ENCODE results near the gene CPSF7.
"Not testable (repeated sequence)": the region's sequence is repeated elsewhere in the genome, so short reads cannot be mapped to it uniquely, and the experiment has no call there.

CPSF7 gene

DNA sequence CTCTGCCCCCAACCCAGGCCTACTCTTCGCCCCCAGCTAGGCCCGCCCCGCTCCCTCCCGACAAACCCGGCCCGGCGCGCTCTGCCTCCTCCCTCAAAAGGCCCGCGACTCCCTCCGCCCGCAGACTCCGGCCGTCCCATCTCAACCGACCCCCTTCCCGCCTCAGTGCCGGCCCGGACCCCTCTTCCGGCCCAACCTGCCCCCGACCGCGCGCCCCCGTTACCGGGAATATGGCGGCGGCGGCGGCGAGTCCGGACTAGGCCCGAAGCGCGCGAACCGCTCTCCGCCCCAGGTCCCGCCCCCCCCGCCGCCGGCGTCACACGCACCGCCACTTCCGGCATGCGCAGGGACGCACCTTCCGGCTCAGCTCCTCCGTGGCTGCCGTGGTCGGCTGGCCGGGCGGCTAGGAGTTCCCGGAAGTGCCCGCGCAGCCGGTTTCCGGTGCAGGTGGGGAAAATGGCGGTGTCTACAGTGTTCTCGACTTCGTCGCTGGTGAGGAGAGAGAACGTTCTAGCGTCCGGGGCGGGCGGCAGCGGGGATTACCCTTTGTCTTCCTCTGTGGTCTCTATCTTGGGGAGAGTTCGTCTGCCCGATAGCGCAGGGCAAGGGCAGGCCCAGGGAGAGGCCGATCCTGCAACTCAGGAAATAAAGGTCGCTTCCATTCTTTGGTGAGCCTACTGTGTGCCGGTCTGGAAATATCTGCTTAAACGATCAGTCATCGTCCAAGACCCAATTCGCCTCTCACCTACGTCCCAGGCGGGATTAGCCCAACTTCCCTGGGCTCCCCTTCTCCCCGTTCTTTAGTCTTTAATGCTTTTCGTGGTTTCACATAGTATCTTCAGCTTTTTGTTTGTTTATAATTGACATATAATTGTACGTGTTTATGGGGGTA, at the start of gene CPSF7, which contains the start of gene SDHAF2:
Gene CPSF7 (minus strand): TSS at position 285 of the 892 bp plus-strand sequence. CDS start 740 bp downstream, outside the sequence.
Gene SDHAF2 (plus strand): TSS at position 434 of the 892 bp plus-strand sequence. CDS start 23 bp downstream, at position 457.
- peak; percentile 94 to 98 (median 96) for DNase-seq (ENCODE audit: low read depth in 4 of 4, low spot score in 1 of 4)

- DNase-seq (ENCODE audit: low read depth in 4 of 4, low spot score in 1 of 4) = peak; percentile 4 to 44 (median 33)
Measured at GRCh38 chr11:61477727-61478148, 48.0 kb upstream of the CPSF7 start.

GRCh38 chr11:61477126-61477525, 47.4 kb upstream of the CPSF7 start:
- no peak for DNase-seq (ENCODE audit: low read depth in 4 of 4, low spot score in 1 of 4)

- no peak for DNase-seq (ENCODE audit: low read depth in 4 of 4, low spot score in 1 of 4)
Measured at GRCh38 chr11:61476371-61476770, 46.6 kb upstream of the CPSF7 start.

DNA sequence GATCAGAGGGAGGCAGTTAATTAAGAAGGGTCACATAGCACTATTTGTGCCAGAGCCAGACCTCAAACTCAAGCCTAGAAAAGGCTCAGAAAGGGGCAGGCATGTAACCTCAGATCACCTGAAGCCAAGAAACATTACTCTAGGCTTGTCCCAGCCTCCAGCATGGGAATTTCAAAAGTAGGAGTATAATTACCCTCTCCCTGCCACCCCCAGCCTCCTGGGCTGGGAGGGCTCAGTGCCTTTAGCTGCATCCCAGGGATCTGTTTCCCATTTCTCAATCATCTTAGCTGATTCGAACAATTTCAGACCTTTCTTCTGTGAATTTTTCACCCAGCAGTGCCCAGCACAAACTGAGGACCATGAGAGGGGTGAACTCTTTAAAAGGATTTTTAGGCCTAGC, 45.7 kb upstream of the CPSF7 start:
- no peak for DNase-seq (ENCODE audit: low read depth in 4 of 4, low spot score in 1 of 4)

- no peak for DNase-seq (ENCODE audit: low read depth in 4 of 4, low spot score in 1 of 4)
Measured at GRCh38 chr11:61474013-61474643, 44.4 kb upstream of the CPSF7 start.

DNA sequence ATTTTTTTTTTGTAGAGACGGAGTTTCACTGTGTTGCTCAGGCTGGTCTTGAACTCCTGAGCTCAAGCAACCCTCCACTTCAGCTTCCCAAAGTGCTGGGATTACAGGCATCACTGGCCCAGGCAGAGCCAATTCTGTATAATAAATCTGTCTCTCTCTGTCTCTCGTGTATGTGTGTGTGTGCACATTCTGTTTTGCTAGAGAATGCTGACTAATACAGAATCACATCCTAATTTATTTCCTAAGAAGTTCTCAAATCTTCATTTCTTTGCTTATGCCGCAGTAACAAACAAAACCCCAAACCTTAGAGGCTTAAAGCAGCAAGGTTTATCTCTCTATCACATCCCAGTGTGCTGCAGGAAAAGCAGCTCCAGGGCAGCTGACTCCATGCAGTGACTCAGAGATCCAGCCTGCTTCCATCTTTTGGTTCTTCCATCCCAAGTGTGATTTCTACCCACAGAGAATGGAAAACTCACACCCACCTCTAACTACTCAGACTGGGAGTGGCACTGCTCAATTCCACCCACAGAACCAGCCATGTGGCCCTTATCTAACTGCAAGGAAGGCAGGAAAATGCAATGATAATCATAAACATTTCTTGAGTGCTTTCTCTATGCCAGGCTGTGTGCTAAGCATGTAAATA, 43.7 kb upstream of the CPSF7 start:
- DNase-seq (ENCODE audit: low read depth in 4 of 4, low spot score in 1 of 4) = no peak

DNA sequence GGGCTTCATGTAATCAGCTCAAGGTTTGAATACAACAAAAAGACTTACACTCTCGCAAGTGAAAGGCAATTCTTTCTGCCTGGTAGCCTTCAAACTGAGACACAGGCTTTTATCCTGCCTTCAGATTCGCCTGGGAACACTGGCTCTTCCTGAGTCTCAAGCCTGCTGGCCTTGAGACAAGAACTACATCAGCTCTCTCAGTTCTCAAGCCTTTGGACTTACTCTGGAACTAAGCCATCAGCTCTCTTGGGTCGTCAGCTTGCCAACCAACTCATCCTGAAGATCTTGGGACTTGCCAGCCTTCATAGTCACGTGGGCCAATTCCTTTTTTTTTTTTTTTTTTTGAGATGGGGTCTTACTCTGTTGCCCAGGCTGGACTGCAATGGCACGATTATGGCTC, 43.1 kb upstream of the CPSF7 start:
- no peak for DNase-seq (ENCODE audit: low read depth in 4 of 4, low spot score in 1 of 4)

DNA sequence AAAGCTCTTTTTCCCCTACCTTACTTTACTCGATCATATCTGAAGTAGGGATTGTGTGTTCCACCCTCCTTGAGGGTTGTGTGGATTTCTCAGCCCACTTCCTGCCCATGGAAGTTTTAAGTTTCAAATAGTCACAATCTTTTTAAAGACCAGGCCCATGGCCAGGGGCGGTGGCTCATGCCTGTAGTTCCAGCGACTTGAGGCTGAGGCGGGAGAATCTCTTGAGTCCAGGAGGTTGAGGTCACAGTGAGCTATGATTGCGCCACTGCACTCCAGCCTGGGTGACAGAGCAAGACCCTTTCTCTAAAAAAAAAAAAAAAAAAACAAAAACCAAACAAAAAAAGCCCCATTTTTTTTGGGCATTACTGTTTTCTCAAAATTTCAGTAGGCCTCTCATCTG, 42.5 kb upstream of the CPSF7 start:
- DNase-seq (ENCODE audit: low read depth in 4 of 4, low spot score in 1 of 4) = no peak

DNA sequence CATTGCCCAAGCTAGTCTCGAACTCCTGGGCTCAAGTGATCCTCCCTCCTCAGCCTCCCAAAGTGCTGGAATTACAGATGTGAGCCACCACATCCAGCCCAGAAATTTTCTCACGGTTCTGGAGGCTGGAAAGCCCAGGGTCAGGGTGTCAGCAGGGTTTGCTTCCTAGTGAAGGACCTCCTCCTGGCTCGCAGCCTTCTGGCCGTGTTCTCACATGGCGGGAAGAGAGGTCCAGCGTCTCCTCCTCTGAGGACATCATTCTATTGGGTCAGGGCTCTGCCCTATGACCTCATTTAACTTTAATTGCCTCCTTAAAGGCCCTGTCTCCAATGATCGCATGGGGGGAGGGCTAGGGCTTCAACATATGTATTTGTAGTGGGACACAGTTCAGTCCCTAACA, 38.2 kb upstream of the CPSF7 start:
- DNase-seq (ENCODE audit: low read depth in 4 of 4, low spot score in 1 of 4) = no peak

DNA sequence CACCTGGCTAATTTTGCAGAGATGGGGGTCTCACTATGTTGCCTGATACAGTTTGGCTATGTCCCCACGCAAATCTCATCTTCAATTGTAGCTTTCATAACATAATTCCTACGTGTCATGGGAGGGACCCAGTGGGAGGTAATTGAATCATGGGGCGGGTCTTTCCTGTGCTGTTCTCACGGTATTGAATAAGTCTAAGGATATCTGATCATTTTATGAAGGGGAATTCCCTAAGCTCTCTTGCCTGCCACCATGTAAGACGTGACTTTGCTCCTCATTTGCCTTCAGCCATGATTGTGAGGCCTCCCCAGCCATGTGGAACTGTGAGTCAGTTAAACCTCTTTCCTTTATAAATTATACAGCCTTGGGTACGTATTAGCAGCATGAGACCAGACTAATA, 37.8 kb upstream of the CPSF7 start:
- not testable (repeated sequence) for DNase-seq (ENCODE audit: low read depth in 4 of 4, low spot score in 1 of 4)

DNA sequence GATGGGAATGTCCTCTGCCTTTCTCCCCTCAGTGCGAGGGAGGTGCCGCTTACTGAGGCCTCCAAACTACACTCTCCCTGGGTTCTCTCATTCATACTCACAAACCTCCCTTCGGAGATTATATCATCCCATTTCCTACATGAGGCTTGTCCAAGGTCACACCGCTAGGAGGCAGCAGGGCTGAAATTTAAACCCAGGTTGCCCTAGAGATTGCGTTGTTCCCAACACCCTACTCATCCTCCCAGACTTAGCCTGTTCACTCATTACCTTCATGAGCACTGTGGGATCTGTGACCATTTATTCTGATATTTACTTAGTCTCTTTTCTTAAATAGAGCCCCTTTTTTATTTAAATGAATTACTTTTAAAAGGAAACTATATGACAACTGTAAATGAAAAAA, 31.2 kb upstream of the CPSF7 start:
- no peak for DNase-seq (ENCODE audit: low read depth in 4 of 4, low spot score in 1 of 4)

DNA sequence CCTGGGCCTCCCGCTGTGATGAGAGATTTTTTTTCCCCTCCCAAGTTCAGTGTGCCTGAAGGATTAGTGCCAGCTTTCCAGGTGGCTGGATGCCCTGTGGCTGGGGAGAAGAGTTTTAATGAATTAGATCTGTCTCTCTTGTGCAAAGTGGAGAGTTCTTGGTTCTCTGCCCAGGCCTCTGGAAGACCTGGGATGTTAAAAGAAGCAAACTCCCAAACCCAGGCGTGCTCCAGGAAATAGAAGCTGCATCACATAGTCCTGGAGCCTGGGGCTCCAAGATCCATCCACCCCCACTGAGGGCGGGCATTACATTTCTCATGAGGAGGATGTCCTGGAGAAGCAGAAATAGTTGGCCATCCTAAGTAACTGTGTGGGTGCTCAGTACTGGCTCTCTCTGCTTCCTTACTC, 30.7 kb upstream of the CPSF7 start:
- no peak for DNase-seq (ENCODE audit: low read depth in 4 of 4, low spot score in 1 of 4)

GRCh38 chr11:61454520-61454919, 24.7 kb upstream of the CPSF7 start:
- DNase-seq (ENCODE audit: low read depth in 4 of 4, low spot score in 1 of 4) = no peak

GRCh38 chr11:61453695-61454094, 23.9 kb upstream of the CPSF7 start:
- no peak for DNase-seq (ENCODE audit: low read depth in 4 of 4, low spot score in 1 of 4)

GRCh38 chr11:61452825-61453224, 23.1 kb upstream of the CPSF7 start:
- no peak for DNase-seq (ENCODE audit: low read depth in 4 of 4, low spot score in 1 of 4)

- DNase-seq (ENCODE audit: low read depth in 4 of 4, low spot score in 1 of 4) = no peak
Measured at GRCh38 chr11:61448552-61448927, 18.8 kb upstream of the CPSF7 start.

GRCh38 chr11:61447601-61448551, 18.1 kb upstream of the CPSF7 start:
- no peak for DNase-seq (ENCODE audit: low read depth in 4 of 4, low spot score in 1 of 4)

GRCh38 chr11:61446211-61446651, 16.5 kb upstream of the CPSF7 start:
- DNase-seq (ENCODE audit: low read depth in 4 of 4, low spot score in 1 of 4) = peak; percentile 52 to 78 (median 72)

GRCh38 chr11:61445516-61445915, 15.7 kb upstream of the CPSF7 start:
- DNase-seq (ENCODE audit: low read depth in 4 of 4, low spot score in 1 of 4) = no peak

DNA sequence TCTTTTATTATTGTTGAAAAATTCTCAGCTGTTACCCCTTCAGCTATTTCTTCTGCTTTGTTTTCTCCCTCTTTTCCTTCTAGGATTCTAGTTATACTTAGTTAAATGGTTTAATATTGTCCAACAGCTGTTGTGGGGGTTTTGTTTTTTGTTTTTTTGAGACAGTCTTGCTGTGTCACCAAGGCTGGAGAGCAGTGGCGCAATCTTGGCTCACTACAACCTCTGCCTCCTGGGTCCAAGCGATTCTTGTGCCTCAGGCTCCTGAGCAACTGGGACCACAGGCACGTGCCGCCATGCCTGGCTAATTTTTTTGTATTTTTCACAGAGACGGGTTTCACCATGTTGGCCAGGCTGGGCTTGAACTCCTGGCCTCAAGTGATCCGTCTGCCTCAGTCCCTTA, 12.8 kb upstream of the CPSF7 start:
- no peak for DNase-seq (ENCODE audit: low read depth in 4 of 4, low spot score in 1 of 4)

All from stimulated activated CD4-positive, alpha-beta T cell treated with anti-CD3 and anti-CD28 coated beads, Interleukin-1b, Interleukin-23, amount 100 ng/mL, for 24 hours (primary cell).